Measurements from ENCODE around the gene FYN.

The FYN gene

DNA sequence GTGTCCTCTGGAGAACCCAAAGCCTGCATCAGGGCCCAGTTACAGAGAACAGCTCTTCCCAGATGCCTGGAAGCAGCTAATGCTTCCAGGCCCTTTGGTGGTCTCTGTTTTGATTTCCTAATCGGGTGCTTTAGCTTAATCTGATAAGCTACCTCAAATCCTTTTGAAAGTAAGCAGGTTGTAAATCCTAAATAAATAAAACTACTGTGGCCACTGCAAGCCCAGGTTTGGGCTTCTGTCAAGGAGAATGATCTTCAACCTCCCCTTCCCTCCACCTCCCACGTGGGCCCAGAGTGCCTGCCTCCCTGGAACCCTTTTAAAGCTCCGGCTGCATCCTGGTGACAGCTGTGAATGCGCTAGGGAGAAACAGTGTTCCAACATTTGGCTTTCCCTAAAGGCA is 25.2 kb upstream of the FYN start (continued):
- TF ChIP-seq ZNF518A (tag by site-specific recombination; conservative IDR thresholded peaks at IDR 0.05; ENCODE audit: low read depth) (no peak), ZNF555 (tag by site-specific recombination; conservative IDR thresholded peaks at IDR 0.05) (no peak), ZNF221 (tag by site-specific recombination; IDR thresholded peaks at IDR 0.05; ENCODE audit: borderline replicate concordance) (no peak), YY2 (tag by site-specific recombination; IDR thresholded peaks at IDR 0.05) (no peak), AEBP2 (tag by site-specific recombination; IDR thresholded peaks at IDR 0.05; ENCODE audit: borderline replicate concordance) (no peak), OSR2 (tag by site-specific recombination; IDR thresholded peaks at IDR 0.05) (peak; percentile 66; the same call in 1 of the 2 replicates), CTCF (tag by site-specific recombination; IDR thresholded peaks at IDR 0.05) (no peak), ZSCAN18 (tag by site-specific recombination; IDR thresholded peaks at IDR 0.05) (no peak), ZBTB20 (tag by site-specific recombination; IDR thresholded peaks at IDR 0.05) (no peak), PBX3 (CRISPR knock-in tag; IDR thresholded peaks at IDR 0.05) (no peak), ZBTB8A (tag by site-specific recombination; IDR thresholded peaks at IDR 0.05) (peak; percentile 45; the same call in 1 of the 2 replicates), PRDM2 (tag by site-specific recombination; IDR thresholded peaks at IDR 0.05; ENCODE audit: borderline replicate concordance) (no peak), OVOL3 (tag by site-specific recombination; IDR thresholded peaks at IDR 0.05) (no peak), ZNF529 (tag by site-specific recombination; IDR thresholded peaks at IDR 0.05; ENCODE audit: insufficient replicate concordance) (no peak), ZNF664 (tag by site-specific recombination; IDR thresholded peaks at IDR 0.05) (no peak), ZNF521 (tag by site-specific recombination; IDR thresholded peaks at IDR 0.05) (no peak)
- TF ChIP-seq, protein P1, sequence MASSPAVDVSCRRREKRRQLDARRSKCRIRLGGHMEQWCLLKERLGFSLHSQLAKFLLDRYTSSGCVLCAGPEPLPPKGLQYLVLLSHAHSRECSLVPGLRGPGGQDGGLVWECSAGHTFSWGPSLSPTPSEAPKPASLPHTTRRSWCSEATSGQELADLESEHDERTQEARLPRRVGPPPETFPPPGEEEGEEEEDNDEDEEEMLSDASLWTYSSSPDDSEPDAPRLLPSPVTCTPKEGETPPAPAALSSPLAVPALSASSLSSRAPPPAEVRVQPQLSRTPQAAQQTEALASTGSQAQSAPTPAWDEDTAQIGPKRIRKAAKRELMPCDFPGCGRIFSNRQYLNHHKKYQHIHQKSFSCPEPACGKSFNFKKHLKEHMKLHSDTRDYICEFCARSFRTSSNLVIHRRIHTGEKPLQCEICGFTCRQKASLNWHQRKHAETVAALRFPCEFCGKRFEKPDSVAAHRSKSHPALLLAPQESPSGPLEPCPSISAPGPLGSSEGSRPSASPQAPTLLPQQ (tag by site-specific recombination; IDR thresholded peaks at IDR 0.05) = peak; percentile 86
- TF ChIP-seq, protein P2, sequence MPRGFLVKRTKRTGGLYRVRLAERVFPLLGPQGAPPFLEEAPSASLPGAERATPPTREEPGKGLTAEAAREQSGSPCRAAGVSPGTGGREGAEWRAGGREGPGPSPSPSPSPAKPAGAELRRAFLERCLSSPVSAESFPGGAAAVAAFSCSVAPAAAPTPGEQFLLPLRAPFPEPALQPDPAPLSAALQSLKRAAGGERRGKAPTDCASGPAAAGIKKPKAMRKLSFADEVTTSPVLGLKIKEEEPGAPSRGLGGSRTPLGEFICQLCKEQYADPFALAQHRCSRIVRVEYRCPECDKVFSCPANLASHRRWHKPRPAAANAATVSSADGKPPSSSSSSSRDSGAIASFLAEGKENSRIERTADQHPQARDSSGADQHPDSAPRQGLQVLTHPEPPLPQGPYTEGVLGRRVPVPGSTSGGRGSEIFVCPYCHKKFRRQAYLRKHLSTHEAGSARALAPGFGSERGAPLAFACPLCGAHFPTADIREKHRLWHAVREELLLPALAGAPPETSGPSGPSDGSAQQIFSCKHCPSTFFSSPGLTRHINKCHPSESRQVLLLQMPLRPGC (tag by site-specific recombination; IDR thresholded peaks at IDR 0.05) = no peak

Data from HEK293 (cell line).